H9 (cell line): ENCODE measurements around the gene HEXD. TPM values are rescaled to one million over a fixed set of nuclear protein-coding genes. Genes with fewer than 3 reads are reported as not detected.

ENCODE experiments used
- DNase-seq: peaks from one replicate; pipeline ENCODE4 v3.0.0-alpha.2; 2017
- H2AFZ ChIP-seq: one replicate; pipeline ENCODE4 v1.6.1; 2013; ENCODE audit warnings: mild to moderate bottlenecking, low read length, control low read depth, moderate library complexity
- H2AK5ac ChIP-seq: 2 replicates; pipeline ENCODE4 v1.6.1; 2013; ENCODE audit warnings: low read length, control low read depth, mixed read lengths; ENCODE audit not compliant: insufficient read length
- H2BK120ac ChIP-seq: one replicate; pipeline ENCODE4 v1.6.1; 2013; ENCODE audit warnings: low read depth, mild to moderate bottlenecking, low read length, control low read depth, inconsistent platforms; ENCODE audit not compliant: poor library complexity, severe bottlenecking
- H2BK12ac ChIP-seq: 2 replicates; pipeline ENCODE4 v1.6.1; 2013; ENCODE audit warnings: low read length, control low read depth, mixed read lengths, low read depth; ENCODE audit not compliant: insufficient read length
- H2BK15ac ChIP-seq: 2 replicates; pipeline ENCODE4 v1.6.1; 2013; ENCODE audit warnings: low read depth, low read length, control low read depth
- H2BK20ac ChIP-seq: one replicate; pipeline ENCODE4 v1.6.1; 2013; ENCODE audit warnings: low read depth, mild to moderate bottlenecking, low read length, control low read depth, inconsistent platforms; ENCODE audit not compliant: poor library complexity, severe bottlenecking
- H2BK5ac ChIP-seq: 2 replicates; pipeline ENCODE4 v1.6.1; 2013; ENCODE audit warnings: low read length, control low read depth, mixed read lengths; ENCODE audit not compliant: insufficient read length
- H3K14ac ChIP-seq: 2 replicates; pipeline ENCODE4 v1.6.1; 2013; ENCODE audit warnings: low read length, control low read depth; ENCODE audit not compliant: insufficient read depth
- H3K18ac ChIP-seq: 2 replicates; pipeline ENCODE4 v1.6.1; 2013; ENCODE audit warnings: low read depth, mild to moderate bottlenecking, mixed read lengths, low read length, control low read depth; ENCODE audit not compliant: insufficient read length
- H3K23ac ChIP-seq: 2 replicates; pipeline ENCODE4 v1.6.1; 2013; ENCODE audit warnings: low read length, control low read depth, mixed read lengths, low read depth; ENCODE audit not compliant: insufficient read length
- H3K23me2 ChIP-seq: 2 replicates; pipeline ENCODE4 v1.6.1; 2013; ENCODE audit warnings: low read depth, mild to moderate bottlenecking, mixed read lengths, low read length, control low read depth; ENCODE audit not compliant: insufficient read length, poor library complexity, severe bottlenecking
- H3K27ac ChIP-seq: 2 replicates; pipeline ENCODE4 v1.5.1; 2013; ENCODE audit warnings: low read length, control low read depth, mixed read lengths, low read depth; ENCODE audit not compliant: insufficient read length
- H3K27me3 ChIP-seq: 2 replicates; pipeline ENCODE4 v1.6.1; 2013; ENCODE audit warnings: low read length, control low read depth, inconsistent platforms; ENCODE audit not compliant: insufficient read depth
- H3K4ac ChIP-seq: 2 replicates; pipeline ENCODE4 v1.6.1; 2013; ENCODE audit warnings: low read depth, mild to moderate bottlenecking, control low read depth, inconsistent platforms, low read length, moderate library complexity
- H3K4me1 ChIP-seq: 2 replicates; pipeline ENCODE4 v1.6.1; 2013; ENCODE audit warnings: low read length, control low read depth, inconsistent platforms; ENCODE audit not compliant: insufficient read depth
- H3K4me2 ChIP-seq: 2 replicates; pipeline ENCODE4 v1.6.1; 2013; ENCODE audit warnings: low read length, control low read depth, mixed read lengths; ENCODE audit not compliant: insufficient read length, insufficient read depth
- H3K56ac ChIP-seq: 2 replicates; pipeline ENCODE4 v1.6.1; 2013; ENCODE audit warnings: low read depth, mild to moderate bottlenecking, mixed read lengths, low read length, control low read depth; ENCODE audit not compliant: insufficient read length
- H3K79me1 ChIP-seq: 2 replicates; pipeline ENCODE4 v1.6.1; 2013; ENCODE audit warnings: low read depth, mild to moderate bottlenecking, moderate library complexity, low read length, control low read depth, inconsistent platforms; ENCODE audit not compliant: insufficient read depth, poor library complexity, severe bottlenecking
- H3K79me2 ChIP-seq: 2 replicates; pipeline ENCODE4 v1.6.1; 2013; ENCODE audit warnings: low read length, control low read depth, inconsistent platforms; ENCODE audit not compliant: insufficient read depth
- H3K9ac ChIP-seq: 2 replicates; pipeline ENCODE4 v1.6.1; 2013; ENCODE audit warnings: low read length, control low read depth, mixed read lengths; ENCODE audit not compliant: insufficient read length; ENCODE audit errors: extremely low read depth
- H3K9me3 ChIP-seq: one replicate; pipeline ENCODE4 v1.6.1; 2013; ENCODE audit warnings: low read depth, low read length, inconsistent platforms; ENCODE audit not compliant: control insufficient read depth
- H3T11ph ChIP-seq: one replicate; pipeline ENCODE4 v1.6.1; 2013; ENCODE audit warnings: mild to moderate bottlenecking, low read length, control low read depth, inconsistent platforms
- H4K20me1 ChIP-seq: one replicate; pipeline ENCODE4 v1.6.1; 2013; ENCODE audit not compliant: control insufficient read depth, insufficient read length, insufficient read depth
- H4K5ac ChIP-seq: 2 replicates; pipeline ENCODE4 v1.6.1; 2013; ENCODE audit warnings: low read depth, mild to moderate bottlenecking, mixed read lengths, low read length, control low read depth; ENCODE audit not compliant: insufficient read length
- H4K8ac ChIP-seq: replicated peaks from 2 replicates; pipeline ENCODE4 v1.6.1; 2013; ENCODE audit warnings: low read length, control low read depth, mixed read lengths, low read depth; ENCODE audit not compliant: insufficient read length
- H4K91ac ChIP-seq: 2 replicates; pipeline ENCODE4 v1.6.1; 2013; ENCODE audit warnings: low read depth, mild to moderate bottlenecking, moderate library complexity, mixed read lengths, low read length, control low read depth; ENCODE audit not compliant: insufficient read length
- H3K27ac Mint-ChIP-seq, 3 experiments: 2 replicates in 2 of 3; 3 replicates in 1 of 3; pipeline ENCODE4 v1.8.0; 2020 to 2021; ENCODE audit warnings: mixed read lengths in 3 of 3, mild to moderate bottlenecking in 1 of 3, moderate library complexity in 1 of 3
- H3K27me3 Mint-ChIP-seq: 2 replicates; pipeline ENCODE4 v1.8.0; 2021; ENCODE audit warnings: low read depth, mild to moderate bottlenecking, moderate library complexity, mixed read lengths
- H3K36me3 Mint-ChIP-seq, 3 experiments: 2 replicates in 2 of 3; 3 replicates in 1 of 3; pipeline ENCODE4 v1.8.0; 2020 to 2021; ENCODE audit warnings: low read depth in 3 of 3, mixed read lengths in 3 of 3; ENCODE audit not compliant: insufficient read depth in 1 of 3
- H3K4me1 Mint-ChIP-seq, 2 experiments: 2 replicates each; pipeline ENCODE4 v1.8.0; 2020; ENCODE audit warnings: mixed read lengths in 2 of 2
- H3K4me3 Mint-ChIP-seq, 2 experiments: 2 replicates in 1 of 2; 3 replicates in 1 of 2; pipeline ENCODE4 v1.8.0; 2020 to 2021; ENCODE audit warnings: mild to moderate bottlenecking in 2 of 2, mixed read lengths in 2 of 2, moderate library complexity in 1 of 2
- H3K9me3 Mint-ChIP-seq, 2 experiments: 2 replicates in 1 of 2; 3 replicates in 1 of 2; pipeline ENCODE4 v1.8.0; 2020; ENCODE audit warnings: mild to moderate bottlenecking in 2 of 2, mixed read lengths in 2 of 2, moderate library complexity in 1 of 2
- CTCF ChIP-seq: fragments of 200-600 bp; sonication (generic); conservative IDR thresholded peaks from 3 replicates; pipeline ENCODE4 v1.8.0; 2021; ENCODE audit warnings: antibody characterized with exemption, mild to moderate bottlenecking
- WGBS: extraction: QIAGEN DNeasy Blood & Tissue Kit; methylation state at CpG from one replicate; pipeline ENCODE4 v1.1.7; 2013; ENCODE audit warnings: missing lambda C conversion rate, low lambda C conversion rate, mixed read lengths; ENCODE audit not compliant: insufficient read length; ENCODE audit errors: extremely low coverage; 5-methylcytosine and 5-hydroxymethylcytosine counted together
- total RNA-seq: library from RNA; stranded (reverse); gene quantifications from 2 replicates; pipeline ENCODE4 v1.2.1, GENCODE V29; 2021

Gene HEXD
- total RNA-seq, 1 experiment from 2014 or later: 23.2 TPM

GRCh38 chr17:82400206-82400605 lies 17.9 kb upstream of the HEXD start:
- Mint-ChIP-seq H3K4me1 (no peaks in the 10 kb centered on the region; a peak in 1 of 4 replicates), H3K27me3 (no peaks in the 10 kb centered on the region), H3K4me3 (no peak overlapping the region), H3K27ac (no peak overlapping the region), H3K9me3 (no peaks in the 10 kb centered on the region), H3K36me3 (peaks cover 3 to 24% (median 18%) of the 10 kb centered on the region in 3 experiments)
- H2BK120ac ChIP-seq: no peak overlapping the region
- H3K4me1 ChIP-seq: no peaks in the 10 kb centered on the region
- H3K4ac ChIP-seq: no peak overlapping the region
- no peaks in the 10 kb centered on the region for H3K9me3 ChIP-seq
- H3T11ph ChIP-seq: no peak overlapping the region
- DNase-seq: no peak
- H2AK5ac ChIP-seq: no peak overlapping the region
- H3K18ac ChIP-seq: no peak overlapping the region
- TF ChIP-seq CTCF: no peak
- H2AFZ ChIP-seq: no peak overlapping the region
- no CpG with 5 or more reads among the region's 7 CpGs for WGBS
- no peak overlapping the region for H2BK15ac ChIP-seq
- H3K9ac ChIP-seq: no peak overlapping the region
- no peaks in the 10 kb centered on the region for H3K27me3 ChIP-seq
- H2BK12ac ChIP-seq: no peak overlapping the region
- H3K23me2 ChIP-seq: no peaks in the 10 kb centered on the region
- H3K4me2 ChIP-seq: no peak overlapping the region
- H3K23ac ChIP-seq: no peak overlapping the region
- H2BK5ac ChIP-seq: no peak overlapping the region
- H3K27ac ChIP-seq: no peak overlapping the region
- H3K79me1 ChIP-seq: no peaks in the 10 kb centered on the region
- H4K5ac ChIP-seq: no peak overlapping the region
- no peak overlapping the region for H4K91ac ChIP-seq
- no peak overlapping the region for H3K56ac ChIP-seq
- H3K79me2 ChIP-seq: no peaks in the 10 kb centered on the region
- no peak overlapping the region for H3K14ac ChIP-seq
- H4K20me1 ChIP-seq: no peaks in the 10 kb centered on the region
- H2BK20ac ChIP-seq: no peak overlapping the region
- H4K8ac ChIP-seq: no peak overlapping the region
